ENCODE data around the gene CRIP1.
A peak's percentile ranks its signal among the peaks of the same experiment; 100 is the strongest.

The CRIP1 gene

DNA sequence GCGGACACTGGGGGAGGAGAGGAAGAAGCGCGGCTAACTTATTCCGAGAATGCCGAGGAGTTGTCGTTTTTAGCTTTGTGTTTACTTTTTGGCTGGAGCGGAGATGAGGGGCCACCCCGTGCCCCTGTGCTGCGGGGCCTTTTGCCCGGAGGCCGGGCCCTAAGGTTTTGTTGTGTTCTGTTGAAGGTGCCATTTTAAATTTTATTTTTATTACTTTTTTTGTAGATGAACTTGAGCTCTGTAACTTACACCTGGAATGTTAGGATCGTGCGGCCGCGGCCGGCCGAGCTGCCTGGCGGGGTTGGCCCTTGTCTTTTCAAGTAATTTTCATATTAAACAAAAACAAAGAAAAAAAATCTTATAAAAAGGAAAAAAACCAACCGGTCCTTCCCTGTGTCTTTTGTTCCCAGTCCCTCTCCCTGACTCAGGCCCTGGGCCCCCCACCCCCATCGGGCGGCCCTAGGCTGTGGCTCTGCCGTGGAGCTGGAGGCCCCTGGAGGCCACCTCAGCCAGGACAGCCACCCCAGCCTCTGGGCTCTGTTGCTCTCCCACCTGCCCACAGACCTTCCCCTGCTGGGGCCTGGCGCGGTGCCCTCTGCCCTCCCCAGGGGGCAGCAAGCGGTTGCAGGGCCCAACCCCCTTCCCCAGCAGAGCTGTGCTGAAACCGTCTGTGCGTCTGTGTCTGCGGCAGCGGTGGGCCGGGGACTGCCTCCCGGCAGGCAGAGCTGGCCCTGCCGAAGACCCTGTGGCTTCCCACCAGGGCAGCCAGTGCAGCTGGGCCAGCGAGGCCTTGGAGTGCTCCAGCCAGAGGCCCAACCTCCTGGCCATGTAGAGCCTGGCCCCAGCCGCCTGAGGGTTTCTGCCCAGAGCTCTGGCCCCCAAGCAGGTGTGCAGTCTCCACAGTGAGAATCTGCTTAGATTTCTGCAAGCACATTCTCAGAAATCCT lies 16.1 kb upstream of the CRIP1 start:
- no peak for FAIRE-seq
- TF ChIP-seq POLR2A (IDR thresholded peaks at IDR 0.05; ENCODE audit: low read depth, low read length), result no peak
- DNase-seq (ENCODE audit: insufficient read length, low spot score), result no peak

DNA sequence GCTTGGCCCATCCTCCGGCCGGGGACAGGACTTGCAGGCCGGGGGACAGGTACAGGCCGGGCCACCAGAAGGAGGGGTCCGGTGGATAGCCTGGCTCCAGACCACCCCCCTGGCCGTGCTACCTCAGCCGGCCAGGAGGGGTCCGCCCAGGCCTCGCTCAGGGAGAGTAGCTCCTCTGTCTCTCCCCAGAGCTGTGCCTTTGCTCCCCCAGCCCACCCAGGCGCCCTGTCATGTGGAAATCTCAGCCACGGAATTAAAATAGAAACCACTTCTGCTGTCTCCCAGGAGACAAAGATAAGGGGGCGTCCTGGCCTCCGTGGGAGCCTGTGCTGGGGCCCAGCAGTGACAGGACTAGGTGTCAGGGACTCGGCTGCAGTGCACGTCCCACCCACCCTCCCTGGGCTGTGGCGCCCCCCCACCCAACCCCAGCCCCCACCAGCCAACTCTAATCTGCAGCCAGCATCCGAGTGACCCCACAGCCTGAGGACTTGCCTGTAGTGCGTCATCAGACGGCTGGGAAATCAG lies 15.3 kb upstream of the CRIP1 start:
- no peak for TF ChIP-seq POLR2A (IDR thresholded peaks at IDR 0.05; ENCODE audit: low read depth, low read length)
- DNase-seq (ENCODE audit: insufficient read length, low spot score), result no peak
- FAIRE-seq, result no peak

DNA sequence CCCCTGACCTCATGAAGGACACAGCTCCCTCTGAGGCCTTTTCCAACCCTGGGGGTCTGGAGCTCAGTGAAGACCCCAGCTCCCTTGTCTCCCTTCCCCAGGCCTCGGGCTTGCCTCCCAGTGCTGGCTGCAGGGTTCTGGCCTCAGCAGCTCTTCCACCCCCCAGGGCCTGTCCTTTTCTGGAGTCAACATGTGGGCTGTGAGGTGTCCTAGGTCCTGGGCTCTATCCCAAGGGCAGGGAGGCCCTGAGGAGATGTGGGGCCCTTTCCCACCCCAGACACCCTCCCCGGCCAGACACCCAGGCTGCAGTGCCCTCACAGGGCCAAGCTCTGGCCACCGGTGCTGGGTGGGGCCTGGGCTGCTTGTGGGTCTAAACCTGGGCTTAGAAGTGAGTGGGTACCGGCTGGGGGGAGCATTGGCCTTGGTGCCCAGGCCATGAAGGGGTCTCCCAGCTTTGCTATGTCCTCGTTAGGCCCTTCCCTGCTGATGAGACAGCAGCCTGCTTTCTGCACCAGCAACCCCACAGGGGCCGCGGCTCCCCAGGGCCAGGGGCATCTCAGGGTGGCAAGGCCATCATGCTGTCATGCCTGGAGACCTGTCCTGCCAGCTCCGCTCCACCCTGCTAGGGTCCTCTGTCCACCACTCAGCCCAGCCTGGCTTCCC lies 14.7 kb upstream of the CRIP1 start:
- FAIRE-seq (no peak), DNase-seq (ENCODE audit: insufficient read length, low spot score) (no peak)
- no peak for TF ChIP-seq POLR2A (IDR thresholded peaks at IDR 0.05; ENCODE audit: low read depth, low read length)

DNA sequence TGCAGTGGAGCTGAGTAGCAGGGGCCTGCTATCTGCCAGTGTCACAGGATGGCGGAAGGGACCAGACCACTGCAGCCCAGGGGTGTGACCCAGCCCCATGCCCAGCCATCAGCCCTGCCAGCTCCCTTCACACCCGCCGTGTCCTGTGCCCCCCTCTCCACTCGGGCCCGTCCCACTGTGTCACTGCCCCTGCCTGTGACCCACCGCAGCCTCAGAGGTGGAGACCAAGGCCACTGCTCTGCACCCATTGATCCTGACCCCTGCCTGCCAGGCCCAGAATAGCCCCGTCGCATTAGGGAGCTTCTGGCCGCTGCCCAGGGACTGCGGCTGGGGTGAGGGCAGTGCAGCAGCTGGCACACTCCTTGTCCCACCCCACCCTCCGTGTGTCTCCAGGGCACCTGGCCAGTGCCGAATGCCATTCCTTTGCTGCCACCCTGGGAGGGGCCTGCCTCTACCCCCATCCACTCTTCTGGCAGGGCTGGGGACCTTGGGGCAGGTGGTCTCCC lies 14.1 kb upstream of the CRIP1 start:
- FAIRE-seq (no peak), DNase-seq (ENCODE audit: insufficient read length, low spot score) (no peak)
- TF ChIP-seq POLR2A (IDR thresholded peaks at IDR 0.05; ENCODE audit: low read depth, low read length), result no peak

DNA sequence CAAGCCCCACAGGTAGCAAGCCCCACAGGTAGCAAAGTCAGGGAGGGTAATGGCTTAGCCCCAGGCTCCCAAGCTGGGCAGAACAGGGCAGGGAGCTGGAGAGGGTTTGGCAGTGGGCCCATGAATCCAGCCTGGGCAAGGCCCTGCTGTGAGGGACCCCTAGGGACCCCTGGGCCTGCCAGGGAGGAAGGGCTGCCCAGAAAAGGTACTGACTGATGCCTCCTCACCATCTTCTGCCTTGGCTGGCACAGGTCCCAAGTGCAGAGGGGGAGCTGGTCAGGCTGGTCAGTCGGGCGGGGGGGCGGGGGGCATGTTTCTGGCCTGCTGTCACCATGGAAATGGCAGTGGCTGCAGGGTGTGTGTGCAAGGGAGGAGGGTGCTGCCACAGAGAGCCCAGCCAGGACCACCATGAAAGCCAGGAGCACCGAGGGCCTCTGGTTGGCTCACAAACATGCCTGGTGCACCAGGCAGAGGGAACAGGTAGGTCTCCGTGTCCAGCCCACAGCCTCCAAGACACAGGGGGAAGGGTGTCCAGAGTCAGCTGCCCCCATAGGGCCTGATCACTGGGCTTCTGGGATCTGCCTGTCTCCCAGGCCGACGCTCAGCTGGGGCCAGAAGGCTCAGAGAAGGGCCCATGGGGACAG lies 13.5 kb upstream of the CRIP1 start:
- TF ChIP-seq POLR2A (IDR thresholded peaks at IDR 0.05; ENCODE audit: low read depth, low read length), result no peak
- peak; percentile 72 for DNase-seq (ENCODE audit: insufficient read length, low spot score)
- FAIRE-seq, result no peak

DNA sequence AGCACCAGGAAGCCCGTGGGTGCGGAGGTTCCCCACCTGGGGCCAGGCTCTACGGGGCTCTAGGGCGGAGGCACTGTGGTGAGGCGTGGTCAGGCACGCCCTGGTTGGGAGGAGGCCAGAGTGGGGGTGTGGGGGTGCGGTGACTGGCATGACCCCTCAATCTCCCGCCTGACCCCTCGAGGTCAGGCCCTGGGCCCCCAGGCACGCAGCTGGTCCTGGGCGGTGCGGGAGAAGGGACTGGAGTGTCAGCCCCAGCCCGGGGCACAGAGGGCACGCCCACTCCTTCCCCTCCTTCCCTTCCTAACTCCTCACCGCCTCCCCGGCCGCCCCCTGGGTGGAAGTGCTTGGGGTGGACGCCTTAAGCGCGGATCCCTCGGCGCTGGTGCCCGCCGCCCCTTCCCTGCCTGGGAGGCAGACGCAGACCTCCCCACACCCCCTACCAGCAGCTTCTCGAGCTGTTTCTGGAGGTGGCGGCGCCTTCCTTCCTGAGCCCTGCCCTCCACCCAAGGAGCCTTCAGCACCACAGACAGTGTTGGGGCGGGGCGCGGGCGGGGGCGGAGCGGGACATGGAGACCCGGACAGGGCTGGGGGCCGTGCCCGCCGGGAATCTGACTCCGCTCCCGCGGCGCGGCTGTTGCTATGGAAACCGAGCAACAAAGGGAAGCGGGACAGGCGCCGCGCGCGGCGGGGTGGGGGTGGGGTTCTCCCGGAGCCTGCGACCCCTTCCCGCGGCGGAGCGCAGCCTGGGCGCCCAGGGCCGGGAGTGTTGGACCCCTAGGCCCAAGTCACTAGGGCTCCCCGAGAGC lies 12.8 kb upstream of the CRIP1 start:
- DNase-seq (ENCODE audit: insufficient read length, low spot score) (peak; percentile 99), FAIRE-seq (peak; percentile 55)
- TF ChIP-seq POLR2A (IDR thresholded peaks at IDR 0.05; ENCODE audit: low read depth, low read length), result no peak

DNA sequence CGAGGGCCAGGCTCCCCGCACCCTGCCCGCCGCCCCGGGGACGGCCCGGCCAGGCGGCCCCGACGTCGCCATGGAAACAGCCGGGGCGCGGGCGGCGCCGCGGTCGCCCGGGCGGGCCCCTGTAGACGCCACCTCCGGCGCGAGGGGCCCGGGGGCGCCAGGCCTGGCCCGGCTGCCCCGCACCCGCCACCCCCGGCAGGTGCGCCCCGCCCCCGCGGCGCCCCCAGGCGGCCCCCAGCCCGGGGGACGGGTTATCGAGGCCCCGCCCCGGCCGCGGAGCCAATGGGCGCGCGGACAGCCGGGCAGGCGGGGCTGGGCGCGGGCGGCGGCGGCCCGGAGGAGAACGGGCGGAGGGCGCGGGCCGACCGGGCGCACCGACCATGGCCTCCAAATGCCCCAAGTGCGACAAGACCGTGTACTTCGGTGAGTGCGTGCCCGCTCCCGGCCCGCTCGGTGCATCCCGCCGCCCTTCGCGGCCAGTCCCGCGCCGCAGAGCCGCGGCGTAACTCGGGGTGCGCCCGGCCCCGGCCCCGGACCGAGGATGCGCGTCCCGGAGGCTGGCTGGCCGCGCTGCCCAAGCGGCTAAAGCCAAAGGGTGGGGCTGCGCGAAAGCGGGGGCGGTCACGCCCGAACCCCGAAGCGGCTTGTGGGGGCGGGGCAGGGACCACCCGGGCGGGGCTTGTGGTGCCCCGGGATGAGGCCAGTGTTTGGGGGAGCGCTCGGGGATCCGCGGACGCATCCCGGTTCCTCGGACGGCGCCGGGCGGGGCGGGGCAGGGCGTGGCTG lies 12.0 kb upstream of the CRIP1 start, which contains the start of gene CRIP2:
Gene CRIP2 (plus strand): TSS at position 339 of the 786 bp plus-strand sequence. CDS start 42 bp downstream, at position 381.
- FAIRE-seq (no peak), DNase-seq (ENCODE audit: insufficient read length, low spot score) (peak; percentile 84)
- TF ChIP-seq POLR2A (IDR thresholded peaks at IDR 0.05; ENCODE audit: low read depth, low read length), result peak; percentile 55

DNA sequence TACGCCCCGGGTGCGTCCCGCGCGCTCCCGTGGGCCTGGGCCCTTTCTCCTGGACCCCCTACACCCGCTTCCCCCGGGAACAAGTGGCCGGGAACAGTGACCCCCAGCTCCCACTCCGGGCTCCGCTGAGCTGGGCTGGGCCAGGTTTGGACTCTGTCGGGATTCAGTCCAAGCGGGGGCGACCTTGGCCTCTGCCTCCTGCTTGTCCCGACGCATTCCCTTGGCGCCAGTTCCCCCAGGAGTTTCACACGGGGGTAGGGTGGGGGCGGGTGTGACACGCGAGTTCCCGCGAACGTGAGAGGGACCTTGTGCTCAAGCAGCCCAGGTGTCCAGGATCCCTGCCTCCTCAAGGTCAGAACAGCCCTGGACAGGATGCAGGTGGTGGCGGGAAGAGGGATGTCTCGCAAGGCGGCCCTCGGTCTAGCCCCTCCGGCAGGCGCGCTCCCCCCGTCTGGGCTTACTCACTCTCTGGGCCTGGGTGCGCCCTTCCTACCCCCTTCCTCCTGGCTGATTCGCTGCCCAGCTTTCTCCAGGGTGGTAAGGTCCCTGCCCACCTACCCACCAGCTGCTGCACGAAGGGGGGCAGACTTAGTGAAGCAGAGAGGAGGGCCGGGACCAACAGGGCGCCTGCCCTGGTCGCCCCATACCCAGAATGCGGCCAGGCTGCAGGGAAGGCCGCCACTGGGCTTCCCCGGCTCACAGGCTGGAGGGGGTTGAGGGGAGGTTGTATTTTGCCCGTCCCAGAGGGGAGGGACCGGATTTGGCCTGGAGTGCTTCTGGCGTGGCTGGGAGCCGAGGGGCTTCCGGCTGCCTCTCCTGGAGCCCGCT lies 11.2 kb upstream of the CRIP1 start:
- FAIRE-seq (no peak), DNase-seq (ENCODE audit: insufficient read length, low spot score) (peak; percentile 73)
- no peak for TF ChIP-seq POLR2A (IDR thresholded peaks at IDR 0.05; ENCODE audit: low read depth, low read length)

DNA sequence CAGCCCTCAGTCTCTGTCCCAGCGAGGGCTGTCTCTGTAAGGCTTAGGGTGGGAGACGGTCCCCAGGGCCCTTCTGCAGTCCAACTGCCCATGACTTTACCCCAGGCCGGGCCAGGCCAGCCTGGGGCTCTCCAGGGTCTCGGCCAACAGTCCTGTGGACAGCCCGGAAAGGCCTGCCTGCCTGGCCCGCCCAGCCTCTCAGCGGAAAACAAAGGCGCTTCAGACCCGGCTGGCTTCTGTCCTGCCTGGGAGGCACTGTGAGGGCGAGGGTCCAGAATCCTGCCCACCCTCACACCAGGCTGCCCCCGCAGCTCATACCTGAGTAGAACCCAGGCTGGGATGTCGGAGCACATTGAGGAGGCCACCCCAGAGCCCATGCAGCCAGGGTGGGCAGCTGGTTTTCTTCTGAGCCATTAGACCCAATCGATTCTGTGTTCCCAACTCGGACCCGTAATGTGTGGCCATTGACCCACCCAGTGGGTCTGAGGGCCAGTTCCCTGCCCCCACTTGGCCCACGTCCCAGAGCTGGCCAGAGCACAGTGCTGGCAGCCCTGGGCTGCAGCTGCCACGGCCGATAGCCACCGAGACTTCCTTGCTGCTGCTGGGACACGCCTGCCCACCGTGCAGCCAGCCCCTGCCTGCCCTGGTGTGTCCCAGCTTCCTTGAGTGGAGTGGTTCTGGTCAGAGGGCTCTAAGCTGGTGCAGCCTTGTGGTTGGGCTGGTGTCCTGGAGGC lies 10.4 kb upstream of the CRIP1 start:
- DNase-seq (ENCODE audit: insufficient read length, low spot score) (no peak), FAIRE-seq (no peak)
- no peak for TF ChIP-seq POLR2A (IDR thresholded peaks at IDR 0.05; ENCODE audit: low read depth, low read length)

DNA sequence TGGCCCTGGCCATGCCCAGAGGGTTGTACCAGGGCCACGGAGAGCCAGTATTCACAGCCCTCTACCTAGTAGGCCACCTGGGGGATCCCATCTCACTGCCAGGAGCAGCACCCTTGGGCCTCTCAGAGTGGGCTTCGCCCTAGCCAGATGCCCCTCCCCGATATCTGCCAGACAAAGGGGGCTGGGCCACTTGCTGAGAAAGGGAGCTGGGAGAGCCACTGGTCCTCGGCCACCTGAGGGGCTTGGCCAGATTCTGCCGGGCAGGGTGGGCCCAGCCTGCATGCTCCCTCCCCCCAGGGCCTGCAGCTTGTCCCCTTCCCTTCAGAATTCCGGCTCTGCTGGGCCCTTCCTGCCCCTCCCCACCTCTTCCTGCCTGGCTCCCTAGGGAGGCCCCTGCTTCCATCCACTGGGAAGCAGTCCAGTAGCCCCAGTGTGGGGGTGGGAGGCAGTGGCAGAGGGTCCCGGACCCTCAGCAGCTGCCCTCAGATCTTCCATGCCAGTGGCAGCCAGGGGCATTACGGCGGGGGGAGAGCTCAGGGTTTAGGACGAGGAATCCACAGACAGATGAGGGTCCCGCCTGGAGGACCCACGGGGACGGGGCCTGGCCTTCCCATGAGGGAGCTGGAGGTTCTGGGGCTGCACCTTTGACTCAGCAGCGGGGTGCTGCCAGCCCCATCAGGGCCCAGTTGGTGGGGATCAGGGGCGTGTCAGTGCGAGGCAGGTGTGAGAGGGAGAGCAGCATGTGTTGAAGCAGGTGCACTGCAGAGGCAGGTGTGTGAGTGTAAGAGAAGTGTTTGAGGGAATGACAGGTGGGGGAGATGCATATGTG lies 9.6 kb upstream of the CRIP1 start:
- no peak for TF ChIP-seq POLR2A (IDR thresholded peaks at IDR 0.05; ENCODE audit: low read depth, low read length)
- DNase-seq (ENCODE audit: insufficient read length, low spot score) (no peak), FAIRE-seq (no peak)

Measured in H54 (cell line).